BLaER1 (cell line): ENCODE data around the gene TTC33.

Experiments used
- H3K27ac ChIP-seq: shearing (Covaris generic); formaldehyde crosslinking; 2 replicates; pipeline ENCODE4 v1.8.1; 2022
- H3K27me3 ChIP-seq: shearing (Covaris generic); formaldehyde crosslinking; 2 replicates; pipeline ENCODE4 v1.8.1; 2022
- H3K36me3 ChIP-seq: shearing (Covaris generic); formaldehyde crosslinking; 2 replicates; pipeline ENCODE4 v1.8.1; 2022
- H3K4me1 ChIP-seq: shearing (Covaris generic); formaldehyde crosslinking; 2 replicates; pipeline ENCODE4 v1.8.1; 2022
- H3K4me2 ChIP-seq: shearing (Covaris generic); formaldehyde crosslinking; 2 replicates; pipeline ENCODE4 v1.8.1; 2022
- H3K4me3 ChIP-seq: shearing (Covaris generic); formaldehyde crosslinking; 2 replicates; pipeline ENCODE4 v1.8.1; 2022
- H3K9ac ChIP-seq: shearing (Covaris generic); formaldehyde crosslinking; 2 replicates; pipeline ENCODE4 v1.8.1; 2022
- H3K9me3 ChIP-seq: shearing (Covaris generic); formaldehyde crosslinking; 2 replicates; pipeline ENCODE4 v1.8.1; 2022
- H4K20me1 ChIP-seq: shearing (Covaris generic); formaldehyde crosslinking; 2 replicates; pipeline ENCODE4 v1.8.1; 2022
- Cebpa-rat ChIP-seq: shearing (Covaris generic); IDR thresholded peaks from 2 replicates; pipeline ENCODE4 v1.8.1; 2022

Gene TTC33

GRCh38 chr5:40560474-40561110, 195.2 kb downstream of the TTC33 start:
- TF ChIP-seq Cebpa-rat: no peak

GRCh38 chr5:40559306-40559705, 196.5 kb downstream of the TTC33 start:
- no peak overlapping the region for H3K27ac ChIP-seq
- no peak overlapping the region for H3K4me2 ChIP-seq
- peaks cover 5% of the 10 kb centered on the region; the same call in 1 of the 2 replicates for H3K4me1 ChIP-seq
- no peaks in the 10 kb centered on the region for H3K36me3 ChIP-seq
- TF ChIP-seq Cebpa-rat: no peak
- H3K27me3 ChIP-seq: no peaks in the 10 kb centered on the region
- no peak overlapping the region for H3K9ac ChIP-seq
- no peaks in the 10 kb centered on the region for H4K20me1 ChIP-seq
- no peak overlapping the region for H3K4me3 ChIP-seq
- H3K9me3 ChIP-seq: peaks cover 14% of the 10 kb centered on the region; the same call in 1 of the 2 replicates

More at GRCh38 chr5:40560474-40561110, 195.2 kb downstream of the TTC33 start:
- H4K20me1 ChIP-seq: no peaks in the 10 kb centered on the region
- H3K4me2 ChIP-seq: no peak overlapping the region
- H3K27me3 ChIP-seq: no peaks in the 10 kb centered on the region
- H3K4me1 ChIP-seq: peaks cover 5% of the 10 kb centered on the region; the same call in 1 of the 2 replicates
- no peak overlapping the region for H3K4me3 ChIP-seq
- no peak overlapping the region for H3K27ac ChIP-seq
- H3K36me3 ChIP-seq: no peaks in the 10 kb centered on the region
- H3K9ac ChIP-seq: no peak overlapping the region
- H3K9me3 ChIP-seq: peaks cover 14% of the 10 kb centered on the region; the same call in 1 of the 2 replicates

GRCh38 chr5:40557501-40557900, 198.3 kb downstream of the TTC33 start:
- no peaks in the 10 kb centered on the region for H4K20me1 ChIP-seq
- no peak overlapping the region for H3K4me3 ChIP-seq
- no peak overlapping the region for H3K27ac ChIP-seq
- H3K9me3 ChIP-seq: peaks cover 14% of the 10 kb centered on the region; the same call in 1 of the 2 replicates
- H3K36me3 ChIP-seq: no peaks in the 10 kb centered on the region
- TF ChIP-seq Cebpa-rat: no peak
- H3K9ac ChIP-seq: no peak overlapping the region
- H3K4me2 ChIP-seq: no peak overlapping the region
- no peaks in the 10 kb centered on the region for H3K4me1 ChIP-seq
- no peaks in the 10 kb centered on the region for H3K27me3 ChIP-seq

- Histone ChIP-seq H3K9ac (no peak overlapping the region), H3K27me3 (no peaks in the 10 kb centered on the region), H3K4me1 (no peaks in the 10 kb centered on the region), H4K20me1 (no peaks in the 10 kb centered on the region), H3K36me3 (no peaks in the 10 kb centered on the region), H3K9me3 (peaks cover 14% of the 10 kb centered on the region; the same call in 1 of the 2 replicates), H3K27ac (no peak overlapping the region), H3K4me2 (no peak overlapping the region), H3K4me3 (no peak overlapping the region)
- TF ChIP-seq Cebpa-rat: no peak
These were observed 198.9 kb downstream of the TTC33 start for GRCh38 chr5:40556811-40557210.

GRCh38 chr5:40555886-40556285, 199.9 kb downstream of the TTC33 start:
- no peak for TF ChIP-seq Cebpa-rat
- Histone ChIP-seq H3K4me3 (no peak overlapping the region), H4K20me1 (no peaks in the 10 kb centered on the region), H3K9me3 (0 out of 2 replicates have a peak, but pooled peaks cover 5% of the 10 kb centered on the region), H3K9ac (no peak overlapping the region), H3K27ac (no peak overlapping the region), H3K36me3 (no peaks in the 10 kb centered on the region), H3K27me3 (no peaks in the 10 kb centered on the region), H3K4me2 (no peak overlapping the region), H3K4me1 (no peaks in the 10 kb centered on the region)

GRCh38 chr5:40554813-40555212, 200.9 kb downstream of the TTC33 start:
- H3K27me3 ChIP-seq: no peaks in the 10 kb centered on the region
- H3K36me3 ChIP-seq: no peaks in the 10 kb centered on the region
- TF ChIP-seq Cebpa-rat: no peak
- no peak overlapping the region for H3K27ac ChIP-seq
- no peaks in the 10 kb centered on the region for H3K9me3 ChIP-seq
- H3K4me2 ChIP-seq: no peak overlapping the region
- no peak overlapping the region for H3K9ac ChIP-seq
- no peaks in the 10 kb centered on the region for H3K4me1 ChIP-seq
- no peaks in the 10 kb centered on the region for H4K20me1 ChIP-seq
- H3K4me3 ChIP-seq: no peak overlapping the region

- Histone ChIP-seq H3K27me3 (no peaks in the 10 kb centered on the region), H4K20me1 (no peaks in the 10 kb centered on the region), H3K4me2 (no peak overlapping the region), H3K27ac (no peak overlapping the region), H3K36me3 (no peaks in the 10 kb centered on the region), H3K4me1 (no peaks in the 10 kb centered on the region), H3K4me3 (no peak overlapping the region), H3K9ac (no peak overlapping the region), H3K9me3 (no peaks in the 10 kb centered on the region)
- TF ChIP-seq Cebpa-rat: no peak
These were observed 201.7 kb downstream of the TTC33 start for GRCh38 chr5:40554054-40554453.

- Histone ChIP-seq H4K20me1 (no peaks in the 10 kb centered on the region), H3K4me1 (no peaks in the 10 kb centered on the region), H3K36me3 (no peaks in the 10 kb centered on the region), H3K27me3 (no peaks in the 10 kb centered on the region), H3K9me3 (no peaks in the 10 kb centered on the region), H3K4me3 (no peak overlapping the region), H3K4me2 (no peak overlapping the region), H3K9ac (no peak overlapping the region), H3K27ac (no peak overlapping the region)
- no peak for TF ChIP-seq Cebpa-rat
These were observed 202.8 kb downstream of the TTC33 start for GRCh38 chr5:40552981-40553380.

- Histone ChIP-seq H3K27ac (no peak overlapping the region), H3K27me3 (no peaks in the 10 kb centered on the region), H4K20me1 (no peaks in the 10 kb centered on the region), H3K4me1 (no peaks in the 10 kb centered on the region), H3K9me3 (no peaks in the 10 kb centered on the region), H3K9ac (no peak overlapping the region), H3K36me3 (no peaks in the 10 kb centered on the region), H3K4me2 (no peak overlapping the region), H3K4me3 (no peak overlapping the region)
- no peak for TF ChIP-seq Cebpa-rat
These were observed 204.0 kb downstream of the TTC33 start for GRCh38 chr5:40551496-40552491.

- H4K20me1 ChIP-seq: no peaks in the 10 kb centered on the region
- no peak overlapping the region for H3K4me3 ChIP-seq
- TF ChIP-seq Cebpa-rat: no peak
- H3K36me3 ChIP-seq: no peaks in the 10 kb centered on the region
- no peaks in the 10 kb centered on the region for H3K9me3 ChIP-seq
- no peaks in the 10 kb centered on the region for H3K27me3 ChIP-seq
- H3K9ac ChIP-seq: no peak overlapping the region
- H3K4me2 ChIP-seq: no peak overlapping the region
- no peaks in the 10 kb centered on the region for H3K4me1 ChIP-seq
- H3K27ac ChIP-seq: no peak overlapping the region
These were observed 205.3 kb downstream of the TTC33 start for GRCh38 chr5:40550481-40550880.
